GM19324 (cell line): Measurements from ENCODE around the gene ARRDC5.
"Not testable (repeated sequence)": the region's sequence is repeated elsewhere in the genome, so short reads cannot be mapped to it uniquely, and the experiment has no call there.

Source experiments
- ATAC-seq: cut with Tn5 transposase; IDR thresholded peaks from one replicate; pipeline ENCODE4 v1.9.1; 2021; ENCODE audit warnings: mild to moderate bottlenecking, moderate library complexity; ENCODE audit not compliant: unreplicated experiment, low FRiP score

ARRDC5 gene

GRCh38 chr19:4902796-4903195 is at the start of gene ARRDC5:
TSS of gene ARRDC5 (minus strand) at chr19:4902896. CDS start at chr19:4902825, 71 bp downstream.
- no peak for ATAC-seq

GRCh38 chr19:4951656-4952055 is 49.0 kb upstream of the ARRDC5 start:
- no peak for ATAC-seq

GRCh38 chr19:4950650-4951049 is 48.0 kb upstream of the ARRDC5 start:
- not testable (repeated sequence) for ATAC-seq

GRCh38 chr19:4941638-4942169 is 39.0 kb upstream of the ARRDC5 start:
- not testable (repeated sequence) for ATAC-seq

- ATAC-seq, result no peak
These were observed 36.8 kb upstream of the ARRDC5 start for GRCh38 chr19:4939466-4939865.

GRCh38 chr19:4938461-4938860 is 35.8 kb upstream of the ARRDC5 start:
- not testable (repeated sequence) for ATAC-seq

GRCh38 chr19:4937060-4937459 is 34.4 kb upstream of the ARRDC5 start:
- ATAC-seq, result no peak

GRCh38 chr19:4935444-4935843 is 32.7 kb upstream of the ARRDC5 start:
- no peak for ATAC-seq

- ATAC-seq, result no peak
These were observed 30.8 kb upstream of the ARRDC5 start for GRCh38 chr19:4933528-4933927.

- no peak for ATAC-seq
These were observed 30.0 kb upstream of the ARRDC5 start for GRCh38 chr19:4932711-4933110.

- ATAC-seq, result no peak
These were observed 28.0 kb upstream of the ARRDC5 start for GRCh38 chr19:4930664-4931063.

- ATAC-seq, result no peak
These were observed 26.5 kb upstream of the ARRDC5 start for GRCh38 chr19:4929186-4929585.

GRCh38 chr19:4923276-4923747 is 20.6 kb upstream of the ARRDC5 start:
- no peak for ATAC-seq

- no peak for ATAC-seq
These were observed 20.0 kb upstream of the ARRDC5 start for GRCh38 chr19:4922530-4923275.

- ATAC-seq, result no peak
These were observed 13.8 kb upstream of the ARRDC5 start for GRCh38 chr19:4916292-4917082.

GRCh38 chr19:4914736-4915501 is 12.2 kb upstream of the ARRDC5 start:
- ATAC-seq, result no peak

GRCh38 chr19:4913996-4914735 is 11.5 kb upstream of the ARRDC5 start:
- no peak for ATAC-seq

- no peak for ATAC-seq
These were observed 9.3 kb upstream of the ARRDC5 start for GRCh38 chr19:4911786-4912672.

- no peak for ATAC-seq
These were observed 8.6 kb upstream of the ARRDC5 start for GRCh38 chr19:4911314-4911713.
